Measurements from ENCODE around the gene ROMO1.
"Not testable (repeated sequence)": the region's sequence is repeated elsewhere in the genome, so short reads cannot be mapped to it uniquely, and the experiment has no call there.

Gene ROMO1

DNA sequence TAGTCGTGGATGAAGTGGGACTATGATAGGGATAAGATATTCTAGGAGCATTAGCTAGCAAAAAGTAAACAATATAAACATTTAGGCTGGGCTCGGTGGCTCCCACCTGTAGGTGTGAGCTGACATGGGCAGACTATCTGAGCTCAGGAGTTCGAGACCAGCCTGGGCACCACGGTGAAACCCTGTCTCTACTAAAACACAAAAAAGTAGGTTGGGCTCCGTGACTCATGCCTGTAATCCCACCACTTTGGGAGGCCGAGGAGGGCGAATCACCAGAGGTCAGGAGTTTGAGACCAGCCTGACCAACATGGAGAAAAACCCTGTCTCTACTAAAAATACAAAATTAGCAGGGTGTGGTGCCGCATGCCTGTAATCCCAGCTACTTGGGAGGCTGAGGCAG lies 19.1 kb downstream of the ROMO1 start:
- not testable (repeated sequence) for H2AK5ac ChIP-seq (ENCODE audit: low read length); H4K91ac ChIP-seq (ENCODE audit: low read depth, low read length); H3K9ac ChIP-seq (ENCODE audit: low read length); H3K9me3 ChIP-seq (ENCODE audit: insufficient read depth, low read depth, low read length); H3K23ac ChIP-seq (ENCODE audit: low read length); H2BK120ac ChIP-seq (ENCODE audit: insufficient read depth, low read length, poor library complexity); H2AFZ ChIP-seq (ENCODE audit: insufficient read depth, low read length, poor library complexity); H3K79me2 ChIP-seq (ENCODE audit: control insufficient read depth, insufficient read depth, low read length, poor library complexity); DNase-seq; H3K4me2 ChIP-seq (ENCODE audit: low read length); H2BK5ac ChIP-seq (ENCODE audit: low read depth, low read length, poor library complexity); H2BK12ac ChIP-seq (ENCODE audit: low read length); H3K4ac ChIP-seq (ENCODE audit: low read depth, low read length); H3K27ac ChIP-seq (ENCODE audit: low read depth, low read length); H3K4me3 ChIP-seq (ENCODE audit: low read depth, low read length); H4K12ac ChIP-seq (ENCODE audit: low read depth, low read length); H3K18ac ChIP-seq (ENCODE audit: low read length); H3K4me1 ChIP-seq (ENCODE audit: control insufficient read depth in 1 of 2, insufficient read depth in 2 of 2, low read length in 2 of 2); H4K8ac ChIP-seq (ENCODE audit: low read depth, low read length); H3K14ac ChIP-seq (ENCODE audit: low read length); H3K79me1 ChIP-seq (ENCODE audit: low read length); H3K27me3 ChIP-seq (ENCODE audit: insufficient read depth, low read length)
- WGBS (ENCODE audit: extremely low coverage, insufficient coverage, insufficient read length) = no CpG with 5 or more reads among the region's 8 CpGs
- peaks cover 62 to 79% of the 10 kb centered on the region in 2 experiments for H3K36me3 ChIP-seq (ENCODE audit: control insufficient read depth in 1 of 2, insufficient read depth in 2 of 2, low read length in 2 of 2)

DNA sequence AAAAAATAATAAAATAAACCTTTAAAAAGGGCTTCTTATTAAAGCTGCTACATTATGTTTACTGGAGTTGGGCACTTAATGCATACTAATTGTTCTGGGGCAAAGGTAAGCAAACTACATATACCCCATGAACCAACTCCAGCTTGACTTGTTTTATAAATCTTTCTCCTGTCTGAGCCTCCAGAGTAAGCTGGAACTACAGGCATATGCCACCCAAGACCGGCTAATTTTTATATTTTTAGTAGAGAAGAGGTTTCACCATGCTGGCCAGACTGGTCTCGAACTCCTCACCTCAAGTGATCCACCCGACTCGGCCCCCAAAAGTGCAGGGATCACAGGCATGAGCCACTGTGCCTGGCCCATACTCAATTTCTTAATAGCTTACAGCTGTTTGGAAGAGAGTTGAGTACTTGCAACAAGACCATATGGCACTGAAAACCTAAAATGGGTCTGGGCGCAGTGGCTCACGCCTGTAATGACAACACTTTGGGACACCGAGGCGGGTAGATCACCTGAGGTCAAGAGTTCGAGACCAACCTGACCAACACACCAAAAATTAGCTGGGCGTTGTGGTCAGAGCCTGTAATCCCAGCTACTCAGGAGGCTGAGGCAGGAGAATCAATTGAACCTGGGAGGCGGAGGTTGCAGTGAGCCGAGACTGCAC lies 19.9 kb downstream of the ROMO1 start:
- H2AK5ac ChIP-seq (ENCODE audit: low read length) = no peak overlapping the region
- peak overlapping the region; percentile 14 for H3K4ac ChIP-seq (ENCODE audit: low read depth, low read length)
- H3K4me2 ChIP-seq (ENCODE audit: low read length) = no peak overlapping the region
- H4K8ac ChIP-seq (ENCODE audit: low read depth, low read length) = no peak overlapping the region
- H2AFZ ChIP-seq (ENCODE audit: insufficient read depth, low read length, poor library complexity) = no peak overlapping the region
- peaks cover 66 to 81% of the 10 kb centered on the region in 2 experiments for H3K36me3 ChIP-seq (ENCODE audit: control insufficient read depth in 1 of 2, insufficient read depth in 2 of 2, low read length in 2 of 2)
- no peaks in the 10 kb centered on the region for H3K4me1 ChIP-seq (ENCODE audit: control insufficient read depth in 1 of 2, insufficient read depth in 2 of 2, low read length in 2 of 2)
- H4K91ac ChIP-seq (ENCODE audit: low read depth, low read length) = no peak overlapping the region
- no peak overlapping the region for H4K12ac ChIP-seq (ENCODE audit: low read depth, low read length)
- H3K4me3 ChIP-seq (ENCODE audit: low read depth, low read length) = no peak overlapping the region
- H3K9ac ChIP-seq (ENCODE audit: low read length) = no peak overlapping the region
- H3K23ac ChIP-seq (ENCODE audit: low read length) = no peak overlapping the region
- no peak overlapping the region for H2BK12ac ChIP-seq (ENCODE audit: low read length)
- H3K9me3 ChIP-seq (ENCODE audit: insufficient read depth, low read depth, low read length) = no peaks in the 10 kb centered on the region
- no peaks in the 10 kb centered on the region for H3K27me3 ChIP-seq (ENCODE audit: insufficient read depth, low read length)
- H3K27ac ChIP-seq (ENCODE audit: low read depth, low read length) = no peak overlapping the region
- peaks cover 2% of the 10 kb centered on the region for H3K79me2 ChIP-seq (ENCODE audit: control insufficient read depth, insufficient read depth, low read length, poor library complexity)
- DNase-seq = no peak
- H2BK5ac ChIP-seq (ENCODE audit: low read depth, low read length, poor library complexity) = no peak overlapping the region
- H3K79me1 ChIP-seq (ENCODE audit: low read length) = no peaks in the 10 kb centered on the region
- no peak overlapping the region for H3K14ac ChIP-seq (ENCODE audit: low read length)
- WGBS (ENCODE audit: extremely low coverage, insufficient coverage, insufficient read length) = no CpG with 5 or more reads among the region's 12 CpGs
- H2BK120ac ChIP-seq (ENCODE audit: insufficient read depth, low read length, poor library complexity) = no peak overlapping the region
- H3K18ac ChIP-seq (ENCODE audit: low read length) = no peak overlapping the region

GRCh38 chr20:35719717-35720116 lies 20.5 kb downstream of the ROMO1 start:
- no CpG with 5 or more reads among the region's 8 CpGs for WGBS (ENCODE audit: extremely low coverage, insufficient coverage, insufficient read length)
- Histone ChIP-seq H3K36me3 (ENCODE audit: control insufficient read depth in 1 of 2, insufficient read depth in 2 of 2, low read length in 2 of 2) (peaks cover 65 to 82% of the 10 kb centered on the region in 2 experiments), H2AFZ (ENCODE audit: insufficient read depth, low read length, poor library complexity) (no peak overlapping the region), H2BK120ac (ENCODE audit: insufficient read depth, low read length, poor library complexity) (no peak overlapping the region), H2BK5ac (ENCODE audit: low read depth, low read length, poor library complexity) (no peak overlapping the region), H3K9me3 (ENCODE audit: insufficient read depth, low read depth, low read length) (no peaks in the 10 kb centered on the region), H3K27ac (ENCODE audit: low read depth, low read length) (no peak overlapping the region), H4K91ac (ENCODE audit: low read depth, low read length) (no peak overlapping the region), H4K8ac (ENCODE audit: low read depth, low read length) (no peak overlapping the region), H3K14ac (ENCODE audit: low read length) (no peak overlapping the region), H3K9ac (ENCODE audit: low read length) (no peak overlapping the region), H3K23ac (ENCODE audit: low read length) (no peak overlapping the region), H3K79me1 (ENCODE audit: low read length) (no peaks in the 10 kb centered on the region), H3K79me2 (ENCODE audit: control insufficient read depth, insufficient read depth, low read length, poor library complexity) (peaks cover 2% of the 10 kb centered on the region), H2BK12ac (ENCODE audit: low read length) (no peak overlapping the region), H3K4me2 (ENCODE audit: low read length) (no peak overlapping the region), H4K12ac (ENCODE audit: low read depth, low read length) (no peak overlapping the region), H3K4me1 (ENCODE audit: control insufficient read depth in 1 of 2, insufficient read depth in 2 of 2, low read length in 2 of 2) (no peaks in the 10 kb centered on the region), H2AK5ac (ENCODE audit: low read length) (no peak overlapping the region), H3K18ac (ENCODE audit: low read length) (no peak overlapping the region), H3K27me3 (ENCODE audit: insufficient read depth, low read length) (no peaks in the 10 kb centered on the region), H3K4me3 (ENCODE audit: low read depth, low read length) (no peak overlapping the region), H3K4ac (ENCODE audit: low read depth, low read length) (no peak overlapping the region)
- DNase-seq = no peak

DNA sequence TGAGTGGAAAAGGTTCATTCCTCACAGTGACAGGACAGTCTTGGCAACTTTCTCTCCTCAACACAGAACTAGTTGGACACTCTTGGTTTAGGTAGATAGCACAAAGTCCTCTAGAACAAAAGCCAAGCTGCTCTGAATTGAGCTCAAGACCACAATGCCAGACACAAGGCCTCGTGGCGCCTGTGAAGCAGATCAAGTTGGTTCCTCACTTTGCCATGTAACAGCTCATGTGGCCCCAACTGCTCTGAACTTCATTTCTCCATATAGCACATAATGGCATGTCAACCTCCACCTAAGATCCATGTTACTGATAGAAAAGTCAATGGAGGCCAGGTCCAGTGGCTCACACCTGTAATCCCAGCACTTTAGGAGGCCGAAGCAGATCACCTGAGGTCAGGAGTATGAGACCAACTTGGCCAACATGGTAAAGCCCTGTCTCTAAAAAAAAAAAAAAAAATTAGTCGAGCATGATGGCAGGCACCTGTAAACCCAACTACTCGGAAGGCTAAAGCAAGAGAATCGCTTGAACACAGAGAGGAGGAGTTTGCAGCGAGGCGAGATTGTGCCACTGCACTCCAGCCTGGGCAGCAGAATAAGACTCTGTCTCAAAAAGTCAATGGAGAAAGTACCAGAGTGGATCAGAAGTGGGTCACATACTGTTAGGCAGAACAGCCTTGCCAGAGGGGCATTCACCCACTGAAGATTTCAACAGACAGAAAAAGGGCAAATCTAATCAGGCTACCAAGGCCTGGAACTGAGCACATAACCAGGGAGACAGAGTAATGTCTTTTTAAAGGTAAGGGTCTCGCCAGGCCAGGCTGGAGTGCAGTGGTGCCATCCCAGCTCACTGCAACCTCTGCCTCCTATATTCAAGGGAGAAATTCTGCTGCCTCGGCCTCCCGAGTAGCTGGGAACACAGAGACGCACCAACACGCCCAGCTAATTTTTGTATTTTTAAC lies 21.2 kb downstream of the ROMO1 start:
- WGBS (ENCODE audit: extremely low coverage, insufficient coverage, insufficient read length) = no CpG with 5 or more reads among the region's 13 CpGs
- peaks cover 4% of the 10 kb centered on the region for H3K79me2 ChIP-seq (ENCODE audit: control insufficient read depth, insufficient read depth, low read length, poor library complexity)
- H3K4me3 ChIP-seq (ENCODE audit: low read depth, low read length) = no peak overlapping the region
- H3K18ac ChIP-seq (ENCODE audit: low read length) = no peak overlapping the region
- H3K27me3 ChIP-seq (ENCODE audit: insufficient read depth, low read length) = no peaks in the 10 kb centered on the region
- H3K23ac ChIP-seq (ENCODE audit: low read length) = no peak overlapping the region
- no peak overlapping the region for H2BK5ac ChIP-seq (ENCODE audit: low read depth, low read length, poor library complexity)
- no peaks in the 10 kb centered on the region for H3K79me1 ChIP-seq (ENCODE audit: low read length)
- no peak for DNase-seq
- H2BK12ac ChIP-seq (ENCODE audit: low read length) = no peak overlapping the region
- no peak overlapping the region for H3K14ac ChIP-seq (ENCODE audit: low read length)
- H2AFZ ChIP-seq (ENCODE audit: insufficient read depth, low read length, poor library complexity) = no peak overlapping the region
- no peak overlapping the region for H3K4ac ChIP-seq (ENCODE audit: low read depth, low read length)
- H3K27ac ChIP-seq (ENCODE audit: low read depth, low read length) = no peak overlapping the region
- no peaks in the 10 kb centered on the region for H3K4me1 ChIP-seq (ENCODE audit: control insufficient read depth in 1 of 2, insufficient read depth in 2 of 2, low read length in 2 of 2)
- peaks cover 65 to 83% of the 10 kb centered on the region in 2 experiments for H3K36me3 ChIP-seq (ENCODE audit: control insufficient read depth in 1 of 2, insufficient read depth in 2 of 2, low read length in 2 of 2)
- H4K12ac ChIP-seq (ENCODE audit: low read depth, low read length) = no peak overlapping the region
- H4K91ac ChIP-seq (ENCODE audit: low read depth, low read length) = no peak overlapping the region
- H2AK5ac ChIP-seq (ENCODE audit: low read length) = no peak overlapping the region
- no peak overlapping the region for H4K8ac ChIP-seq (ENCODE audit: low read depth, low read length)
- H2BK120ac ChIP-seq (ENCODE audit: insufficient read depth, low read length, poor library complexity) = no peak overlapping the region
- no peak overlapping the region for H3K4me2 ChIP-seq (ENCODE audit: low read length)
- no peaks in the 10 kb centered on the region for H3K9me3 ChIP-seq (ENCODE audit: insufficient read depth, low read depth, low read length)
- no peak overlapping the region for H3K9ac ChIP-seq (ENCODE audit: low read length)

Measured in trophoblast cell (in vitro differentiated cells and primary cell).